ENCODE results near the gene CA4. TPM values are rescaled to one million over a fixed set of nuclear protein-coding genes. Genes with fewer than 3 reads are reported as not detected.

Gene CA4
- polyA plus RNA-seq, 2 of the 4 experiments (the other 2 are of a cell fraction), result 0.06 TPM; not detected in 1

GRCh38 chr17:60139438-60140285 lies 10.1 kb upstream of the CA4 start (continued):
- TF ChIP-seq, protein P1, sequence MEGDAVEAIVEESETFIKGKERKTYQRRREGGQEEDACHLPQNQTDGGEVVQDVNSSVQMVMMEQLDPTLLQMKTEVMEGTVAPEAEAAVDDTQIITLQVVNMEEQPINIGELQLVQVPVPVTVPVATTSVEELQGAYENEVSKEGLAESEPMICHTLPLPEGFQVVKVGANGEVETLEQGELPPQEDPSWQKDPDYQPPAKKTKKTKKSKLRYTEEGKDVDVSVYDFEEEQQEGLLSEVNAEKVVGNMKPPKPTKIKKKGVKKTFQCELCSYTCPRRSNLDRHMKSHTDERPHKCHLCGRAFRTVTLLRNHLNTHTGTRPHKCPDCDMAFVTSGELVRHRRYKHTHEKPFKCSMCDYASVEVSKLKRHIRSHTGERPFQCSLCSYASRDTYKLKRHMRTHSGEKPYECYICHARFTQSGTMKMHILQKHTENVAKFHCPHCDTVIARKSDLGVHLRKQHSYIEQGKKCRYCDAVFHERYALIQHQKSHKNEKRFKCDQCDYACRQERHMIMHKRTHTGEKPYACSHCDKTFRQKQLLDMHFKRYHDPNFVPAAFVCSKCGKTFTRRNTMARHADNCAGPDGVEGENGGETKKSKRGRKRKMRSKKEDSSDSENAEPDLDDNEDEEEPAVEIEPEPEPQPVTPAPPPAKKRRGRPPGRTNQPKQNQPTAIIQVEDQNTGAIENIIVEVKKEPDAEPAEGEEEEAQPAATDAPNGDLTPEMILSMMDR (IDR thresholded peaks at IDR 0.05), result peak; percentile 56
- TF ChIP-seq KDM5A (IDR thresholded peaks at IDR 0.05) (no peak), HOXB13 (CRISPR knock-in tag; IDR thresholded peaks at IDR 0.05; ENCODE audit: low read depth) (0 out of 2 replicates have a peak, but pooled peaks have one; percentile 50)
- TF ChIP-seq, protein P2, sequence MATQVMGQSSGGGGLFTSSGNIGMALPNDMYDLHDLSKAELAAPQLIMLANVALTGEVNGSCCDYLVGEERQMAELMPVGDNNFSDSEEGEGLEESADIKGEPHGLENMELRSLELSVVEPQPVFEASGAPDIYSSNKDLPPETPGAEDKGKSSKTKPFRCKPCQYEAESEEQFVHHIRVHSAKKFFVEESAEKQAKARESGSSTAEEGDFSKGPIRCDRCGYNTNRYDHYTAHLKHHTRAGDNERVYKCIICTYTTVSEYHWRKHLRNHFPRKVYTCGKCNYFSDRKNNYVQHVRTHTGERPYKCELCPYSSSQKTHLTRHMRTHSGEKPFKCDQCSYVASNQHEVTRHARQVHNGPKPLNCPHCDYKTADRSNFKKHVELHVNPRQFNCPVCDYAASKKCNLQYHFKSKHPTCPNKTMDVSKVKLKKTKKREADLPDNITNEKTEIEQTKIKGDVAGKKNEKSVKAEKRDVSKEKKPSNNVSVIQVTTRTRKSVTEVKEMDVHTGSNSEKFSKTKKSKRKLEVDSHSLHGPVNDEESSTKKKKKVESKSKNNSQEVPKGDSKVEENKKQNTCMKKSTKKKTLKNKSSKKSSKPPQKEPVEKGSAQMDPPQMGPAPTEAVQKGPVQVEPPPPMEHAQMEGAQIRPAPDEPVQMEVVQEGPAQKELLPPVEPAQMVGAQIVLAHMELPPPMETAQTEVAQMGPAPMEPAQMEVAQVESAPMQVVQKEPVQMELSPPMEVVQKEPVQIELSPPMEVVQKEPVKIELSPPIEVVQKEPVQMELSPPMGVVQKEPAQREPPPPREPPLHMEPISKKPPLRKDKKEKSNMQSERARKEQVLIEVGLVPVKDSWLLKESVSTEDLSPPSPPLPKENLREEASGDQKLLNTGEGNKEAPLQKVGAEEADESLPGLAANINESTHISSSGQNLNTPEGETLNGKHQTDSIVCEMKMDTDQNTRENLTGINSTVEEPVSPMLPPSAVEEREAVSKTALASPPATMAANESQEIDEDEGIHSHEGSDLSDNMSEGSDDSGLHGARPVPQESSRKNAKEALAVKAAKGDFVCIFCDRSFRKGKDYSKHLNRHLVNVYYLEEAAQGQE (IDR thresholded peaks at IDR 0.05), result peak; percentile 99

DNA sequence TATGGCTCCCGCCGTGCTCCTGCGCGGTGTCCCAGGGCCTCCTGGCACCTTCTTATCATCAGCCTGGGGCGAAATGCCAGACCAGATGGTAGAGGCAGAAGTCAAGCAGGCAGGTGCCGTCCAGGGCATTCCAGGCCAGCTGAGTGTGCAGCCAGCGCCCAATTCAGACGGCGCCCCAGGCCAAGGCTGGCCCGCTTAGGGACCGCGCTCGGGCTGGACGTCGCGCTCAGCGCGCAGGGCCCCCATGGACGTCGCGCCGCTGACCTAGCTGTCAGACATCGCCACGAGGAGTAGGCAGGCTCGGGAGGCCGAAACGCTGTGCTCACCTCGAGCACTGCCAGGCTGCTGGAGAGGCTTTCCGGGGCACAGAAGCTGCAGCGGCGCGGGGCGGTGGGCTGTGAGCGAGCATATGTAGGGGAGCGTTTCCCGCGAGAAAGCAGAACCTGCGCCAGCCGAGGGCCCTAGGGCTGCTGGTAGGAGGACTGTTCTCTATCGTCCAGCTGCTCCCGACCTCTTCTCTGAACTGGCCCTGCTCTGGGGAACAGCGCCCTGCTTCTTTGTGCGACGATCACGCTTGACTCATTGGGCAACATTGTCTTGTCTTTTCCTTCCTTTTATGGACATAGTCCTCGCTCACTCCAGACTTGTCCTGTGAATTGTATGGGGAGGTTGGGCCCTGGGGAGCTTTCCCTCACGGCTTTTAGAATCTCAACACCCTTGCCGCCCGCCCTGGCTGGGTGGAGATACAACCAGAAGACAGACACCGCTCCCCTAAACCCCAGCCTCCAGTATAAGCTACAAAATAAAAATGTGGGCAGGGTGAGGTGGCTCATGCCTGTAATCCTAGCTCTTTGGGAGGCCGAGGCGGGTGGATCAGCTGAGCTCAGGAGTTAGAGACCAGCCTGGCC lies 8.4 kb upstream of the CA4 start:
- ATAC-seq (no peak), FAIRE-seq (no peak), DNase-seq (ENCODE audit: low read depth in 1 of 2, low spot score in 1 of 2) (no peak)
- 0 out of 2 replicates have a peak, but pooled peaks have one; percentile 12 for TF ChIP-seq EHMT2 (IDR thresholded peaks at IDR 0.05; ENCODE audit: low read depth)
- TF ChIP-seq CHD2 (IDR thresholded peaks at IDR 0.05; ENCODE audit: low read length, partially characterized antibody), result no peak
- 63% methylated on average over 52 of the region's 52 CpGs for WGBS (ENCODE audit: missing lambda C conversion rate)
- peaks cover 21% of the 10 kb centered on the region for H3K4me1 ChIP-seq
- H3K4me2 ChIP-seq, result peak overlapping the region; percentile 66
- POLR2A ChIA-PET, result interaction anchor here (0.6 kb wide), 1 partner anchor 78 kb away, joined by 7 read pairs; no protein-coding TSS in a partner anchor
- H3K9me3 ChIP-seq, result no peaks in the 10 kb centered on the region
- no peak overlapping the region for H3K27ac ChIP-seq
- CTCF ChIA-PET, result interaction anchor here (0.5 to 10.1 kb wide), 33 partner anchors 11 to 499 kb away, joined by 3 to 150 read pairs (median 4); partner anchors contain the start of genes CA4 and CHCT1
- no peak overlapping the region for H3K4me3 ChIP-seq

DNA sequence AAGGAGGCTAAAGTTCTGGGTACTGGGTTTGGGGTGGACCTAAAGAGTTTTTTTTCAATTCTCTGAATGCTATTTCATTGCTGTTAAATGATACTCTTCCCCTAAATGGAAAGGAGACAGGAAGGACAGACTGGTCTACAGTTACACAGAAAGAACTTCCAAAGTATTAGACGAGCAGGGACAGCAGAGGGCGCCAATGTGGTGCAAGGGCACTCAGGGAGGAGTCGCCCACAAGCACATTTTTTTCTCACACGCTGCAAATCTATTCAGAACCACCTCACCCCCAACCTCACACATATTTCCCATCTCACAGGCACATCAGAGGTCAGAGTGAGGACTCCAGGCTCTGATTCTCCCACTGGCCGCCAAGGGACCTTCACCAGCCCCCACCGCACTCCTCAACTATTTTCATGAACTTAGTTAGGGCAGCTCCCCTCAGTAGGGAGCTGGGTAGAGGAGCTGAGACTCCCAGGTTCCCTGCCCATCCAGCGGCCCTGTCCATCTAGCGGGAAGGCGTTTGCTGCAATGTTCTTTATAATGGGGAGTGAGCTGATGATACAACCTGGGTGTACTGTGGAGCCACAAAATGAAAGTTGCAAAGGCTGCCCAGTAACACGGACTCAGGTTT lies 6.8 kb upstream of the CA4 start:
- DNase-seq (ENCODE audit: low read depth in 1 of 2, low spot score in 1 of 2), result peak; percentile 80 to 91
- FAIRE-seq, result peak; percentile 79
- H3K4me2 ChIP-seq, result peak overlapping the region; percentile 66
- H3K4me3 ChIP-seq, result peak overlapping the region; percentile 17; the same call in 1 of the 3 replicates
- WGBS (ENCODE audit: missing lambda C conversion rate), result 12% methylated on average over 10 of the region's 10 CpGs
- no peaks in the 10 kb centered on the region for H3K9me3 ChIP-seq
- TF ChIP-seq, protein P2 (IDR thresholded peaks at IDR 0.05), result 0 out of 2 replicates have a peak, but pooled peaks have one; percentile 24
- TF ChIP-seq, protein P3, sequence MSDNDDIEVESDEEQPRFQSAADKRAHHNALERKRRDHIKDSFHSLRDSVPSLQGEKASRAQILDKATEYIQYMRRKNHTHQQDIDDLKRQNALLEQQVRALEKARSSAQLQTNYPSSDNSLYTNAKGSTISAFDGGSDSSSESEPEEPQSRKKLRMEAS (IDR thresholded peaks at IDR 0.05), result peak; percentile 64
- TF ChIP-seq SMC3 (IDR thresholded peaks at IDR 0.05), result peak; percentile 94
- TF ChIP-seq, protein P1 (IDR thresholded peaks at IDR 0.05), result peak; percentile 94
- TF ChIP-seq ATOH8 (CRISPR knock-in tag; IDR thresholded peaks at IDR 0.05; ENCODE audit: low read depth), result no peak
- TF ChIP-seq RAD21 (conservative IDR thresholded peaks at IDR 0.05 in 1 of 2, IDR thresholded peaks at IDR 0.05 in 1 of 2), result peak; percentile 86 to 93
- TF ChIP-seq POLR2A (IDR thresholded peaks at IDR 0.05; ENCODE audit: low read length), result no peak
- TF ChIP-seq SREBF2 (IDR thresholded peaks at IDR 0.05), result no peak
- peaks cover 21% of the 10 kb centered on the region for H3K4me1 ChIP-seq
- ChIA-PET CTCF (interaction anchor here (0.6 to 10.1 kb wide), 41 partner anchors 12 to 498 kb away, joined by 3 to 150 read pairs (median 4); partner anchors contain the start of genes CA4 and CHCT1), POLR2A (interaction anchor here (0.6 kb wide), 1 partner anchor 249 kb away, joined by 3 read pairs; the partner anchor contains the start of gene USP32)
- ATAC-seq, result peak; percentile 79 to 88
- peak overlapping the region in 1 of 2 experiments; percentile 64; a peak in 3 of 6 replicates for H3K27ac ChIP-seq
